ENCODE measurements around the gene MTHFSD.

The MTHFSD gene

GRCh38 chr16:86573646-86574508 is 18.8 kb upstream of the MTHFSD start:
- Histone ChIP-seq H3K36me3 (ENCODE audit: insufficient read depth, low read length) (no peaks in the 10 kb centered on the region), H3K27me3 (ENCODE audit: insufficient read depth, low read length) (peaks cover 100% of the 10 kb centered on the region), H3K9me3 (ENCODE audit: insufficient read depth, low read depth, low read length) (no peaks in the 10 kb centered on the region), H3K4me1 (ENCODE audit: insufficient read depth, low read length) (peaks cover 51% of the 10 kb centered on the region), H3K4me3 (ENCODE audit: low read length) (no peak overlapping the region), H3K27ac (ENCODE audit: low read depth, low read length) (no peak overlapping the region), H3K9ac (ENCODE audit: low read depth, low read length) (no peak overlapping the region)
- 82% methylated on average over 13 of the region's 13 CpGs for WGBS

- Histone ChIP-seq H3K4me1 (ENCODE audit: insufficient read depth, low read length) (peaks cover 48% of the 10 kb centered on the region), H3K36me3 (ENCODE audit: insufficient read depth, low read length) (no peaks in the 10 kb centered on the region), H3K9ac (ENCODE audit: low read depth, low read length) (no peak overlapping the region), H3K4me3 (ENCODE audit: low read length) (no peak overlapping the region), H3K27ac (ENCODE audit: low read depth, low read length) (no peak overlapping the region), H3K9me3 (ENCODE audit: insufficient read depth, low read depth, low read length) (no peaks in the 10 kb centered on the region), H3K27me3 (ENCODE audit: insufficient read depth, low read length) (peaks cover 100% of the 10 kb centered on the region)
- WGBS: 23% methylated on average over 8 of the region's 8 CpGs
Measured at GRCh38 chr16:86573215-86573614, 18.2 kb upstream of the MTHFSD start.

- H3K4me1 ChIP-seq (ENCODE audit: insufficient read depth, low read length): peaks cover 42% of the 10 kb centered on the region
- H3K27ac ChIP-seq (ENCODE audit: low read depth, low read length): no peak overlapping the region
Measured at GRCh38 chr16:86572606-86573005, 17.6 kb upstream of the MTHFSD start.

GRCh38 chr16:86572041-86572521 is 17.0 kb upstream of the MTHFSD start:
- Histone ChIP-seq H3K4me1 (ENCODE audit: insufficient read depth, low read length) (peaks cover 37% of the 10 kb centered on the region), H3K27me3 (ENCODE audit: insufficient read depth, low read length) (peaks cover 100% of the 10 kb centered on the region), H3K9ac (ENCODE audit: low read depth, low read length) (no peak overlapping the region), H3K27ac (ENCODE audit: low read depth, low read length) (no peak overlapping the region), H3K4me3 (ENCODE audit: low read length) (no peak overlapping the region), H3K9me3 (ENCODE audit: insufficient read depth, low read depth, low read length) (no peaks in the 10 kb centered on the region), H3K36me3 (ENCODE audit: insufficient read depth, low read length) (no peaks in the 10 kb centered on the region)
- WGBS: 84% methylated on average over 12 of the region's 12 CpGs

More at GRCh38 chr16:86572606-86573005, 17.6 kb upstream of the MTHFSD start:
- Histone ChIP-seq H3K4me3 (ENCODE audit: low read length) (no peak overlapping the region), H3K36me3 (ENCODE audit: insufficient read depth, low read length) (no peaks in the 10 kb centered on the region), H3K27me3 (ENCODE audit: insufficient read depth, low read length) (peaks cover 100% of the 10 kb centered on the region), H3K9ac (ENCODE audit: low read depth, low read length) (no peak overlapping the region), H3K9me3 (ENCODE audit: insufficient read depth, low read depth, low read length) (no peaks in the 10 kb centered on the region)
- 91% methylated on average over 7 of the region's 8 CpGs for WGBS

- Histone ChIP-seq H3K36me3 (ENCODE audit: insufficient read depth, low read length) (no peaks in the 10 kb centered on the region), H3K4me3 (ENCODE audit: low read length) (no peak overlapping the region), H3K9ac (ENCODE audit: low read depth, low read length) (no peak overlapping the region), H3K9me3 (ENCODE audit: insufficient read depth, low read depth, low read length) (no peaks in the 10 kb centered on the region), H3K27ac (ENCODE audit: low read depth, low read length) (no peak overlapping the region), H3K27me3 (ENCODE audit: insufficient read depth, low read length) (peaks cover 96% of the 10 kb centered on the region), H3K4me1 (ENCODE audit: insufficient read depth, low read length) (peaks cover 32% of the 10 kb centered on the region)
- 52% methylated on average over 10 of the region's 10 CpGs for WGBS
Measured at GRCh38 chr16:86571530-86571915, 16.5 kb upstream of the MTHFSD start.

GRCh38 chr16:86570558-86571529 is 15.8 kb upstream of the MTHFSD start:
- H3K4me1 ChIP-seq (ENCODE audit: insufficient read depth, low read length): peaks cover 38% of the 10 kb centered on the region
- no peak overlapping the region for H3K27ac ChIP-seq (ENCODE audit: low read depth, low read length)
- H3K9ac ChIP-seq (ENCODE audit: low read depth, low read length): no peak overlapping the region
- WGBS: 21% methylated on average over 27 of the region's 28 CpGs
- peaks cover 96% of the 10 kb centered on the region for H3K27me3 ChIP-seq (ENCODE audit: insufficient read depth, low read length)
- no peaks in the 10 kb centered on the region for H3K36me3 ChIP-seq (ENCODE audit: insufficient read depth, low read length)
- H3K4me3 ChIP-seq (ENCODE audit: low read length): peak overlapping the region; percentile 20; the same call in 1 of the 2 replicates
- H3K9me3 ChIP-seq (ENCODE audit: insufficient read depth, low read depth, low read length): no peaks in the 10 kb centered on the region

GRCh38 chr16:86569701-86570447 is 14.8 kb upstream of the MTHFSD start:
- Histone ChIP-seq H3K27ac (ENCODE audit: low read depth, low read length) (no peak overlapping the region), H3K9ac (ENCODE audit: low read depth, low read length) (no peak overlapping the region), H3K27me3 (ENCODE audit: insufficient read depth, low read length) (peaks cover 96% of the 10 kb centered on the region), H3K4me1 (ENCODE audit: insufficient read depth, low read length) (peaks cover 39% of the 10 kb centered on the region), H3K4me3 (ENCODE audit: low read length) (peak overlapping the region; percentile 56; the same call in 1 of the 2 replicates), H3K9me3 (ENCODE audit: insufficient read depth, low read depth, low read length) (no peaks in the 10 kb centered on the region), H3K36me3 (ENCODE audit: insufficient read depth, low read length) (no peaks in the 10 kb centered on the region)
- 23% methylated on average over 12 of the region's 13 CpGs for WGBS

- no peak overlapping the region for H3K27ac ChIP-seq (ENCODE audit: low read depth, low read length)
- peaks cover 47% of the 10 kb centered on the region for H3K4me1 ChIP-seq (ENCODE audit: insufficient read depth, low read length)
- WGBS: 2% methylated on average over 32 of the region's 33 CpGs
- no peaks in the 10 kb centered on the region for H3K36me3 ChIP-seq (ENCODE audit: insufficient read depth, low read length)
- no peaks in the 10 kb centered on the region for H3K9me3 ChIP-seq (ENCODE audit: insufficient read depth, low read depth, low read length)
- H3K27me3 ChIP-seq (ENCODE audit: insufficient read depth, low read length): peaks cover 96% of the 10 kb centered on the region
- no peak overlapping the region for H3K9ac ChIP-seq (ENCODE audit: low read depth, low read length)
- H3K4me3 ChIP-seq (ENCODE audit: low read length): peak overlapping the region; percentile 56
Measured at GRCh38 chr16:86568677-86569623, 13.9 kb upstream of the MTHFSD start.

GRCh38 chr16:86567701-86568581 is 12.9 kb upstream of the MTHFSD start:
- H3K27ac ChIP-seq (ENCODE audit: low read depth, low read length): no peak overlapping the region
- 2% methylated on average over 116 of the region's 116 CpGs for WGBS
- H3K4me3 ChIP-seq (ENCODE audit: low read length): peak overlapping the region; percentile 56
- H3K9ac ChIP-seq (ENCODE audit: low read depth, low read length): no peak overlapping the region
- H3K9me3 ChIP-seq (ENCODE audit: insufficient read depth, low read depth, low read length): no peaks in the 10 kb centered on the region
- no peaks in the 10 kb centered on the region for H3K36me3 ChIP-seq (ENCODE audit: insufficient read depth, low read length)
- H3K27me3 ChIP-seq (ENCODE audit: insufficient read depth, low read length): peaks cover 95% of the 10 kb centered on the region
- peaks cover 40% of the 10 kb centered on the region for H3K4me1 ChIP-seq (ENCODE audit: insufficient read depth, low read length)
